ENCODE measurements around the gene FAM236D. TPM values are rescaled to one million over a fixed set of nuclear protein-coding genes. Genes with fewer than 3 reads are reported as not detected.
"Not testable (repeated sequence)": the region's sequence is repeated elsewhere in the genome, so short reads cannot be mapped to it uniquely, and the experiment has no call there.

Gene FAM236D
- polyA plus RNA-seq (2013, experiment 1 of 4): not detected
- polyA plus RNA-seq (2013, experiment 2 of 4): not detected
- polyA plus RNA-seq (2013, experiment 3 of 4): not detected
- polyA plus RNA-seq (2013, experiment 4 of 4): not detected

- H3K4me3 ChIP-seq (ENCODE audit: insufficient read depth, low read depth, low read length); H3K27me3 ChIP-seq (ENCODE audit: control insufficient read depth, insufficient read depth, low read length, poor library complexity, severe bottlenecking); H3K36me3 ChIP-seq (ENCODE audit: control insufficient read depth, insufficient read depth, low read length); H3K4me1 ChIP-seq (ENCODE audit: control insufficient read depth, insufficient read depth, low read length); H3K27ac ChIP-seq (ENCODE audit: insufficient read depth, low read depth, low read length, poor library complexity, severe bottlenecking); H3K9me3 ChIP-seq (ENCODE audit: control insufficient read depth, low read length): not testable (repeated sequence)
- WGBS, 2 experiments: no CpG with 5 or more reads among the region's 13 CpGs
Measured at GRCh38 chrX:72808110-72808509, at the start of gene FAM236D. Gene FAM236D, minus strand, starts transcription at chrX:72808210. Its CDS starts 100 bp downstream, at chrX:72808110.

DNA sequence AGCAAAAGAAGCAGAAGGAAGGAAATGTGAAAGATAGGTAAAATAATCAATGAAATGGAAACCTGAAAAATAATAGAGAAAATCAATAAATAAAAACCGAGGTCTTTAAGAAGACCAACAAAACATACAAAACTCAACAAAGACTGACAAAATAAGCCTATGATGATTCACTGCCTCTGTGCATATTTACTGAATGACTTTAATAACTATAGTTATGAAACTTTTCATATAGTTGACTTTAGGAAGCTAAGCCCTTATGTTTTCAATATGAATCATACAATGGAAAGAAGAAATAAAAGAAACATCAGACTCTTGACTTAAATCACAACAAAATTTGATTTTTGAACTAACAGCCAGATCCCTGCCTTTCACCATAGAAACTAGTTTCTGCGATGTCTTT lies 29.5 kb upstream of the FAM236D start:
- H3K9me3 ChIP-seq (ENCODE audit: control insufficient read depth, low read length); H3K4me1 ChIP-seq (ENCODE audit: control insufficient read depth, insufficient read depth, low read length); H3K36me3 ChIP-seq (ENCODE audit: control insufficient read depth, insufficient read depth, low read length); H3K27me3 ChIP-seq (ENCODE audit: control insufficient read depth, insufficient read depth, low read length, poor library complexity, severe bottlenecking); H3K4me3 ChIP-seq (ENCODE audit: insufficient read depth, low read depth, low read length); H3K27ac ChIP-seq (ENCODE audit: insufficient read depth, low read depth, low read length, poor library complexity, severe bottlenecking): not testable (repeated sequence)
- WGBS, 2 experiments: no CpG with 5 or more reads among the region's 2 CpGs

- WGBS, 2 experiments: no CpG with 5 or more reads among the region's 13 CpGs
- not testable (repeated sequence) for H3K4me1 ChIP-seq (ENCODE audit: control insufficient read depth, insufficient read depth, low read length); H3K9me3 ChIP-seq (ENCODE audit: control insufficient read depth, low read length); H3K27ac ChIP-seq (ENCODE audit: insufficient read depth, low read depth, low read length, poor library complexity, severe bottlenecking); H3K27me3 ChIP-seq (ENCODE audit: control insufficient read depth, insufficient read depth, low read length, poor library complexity, severe bottlenecking); H3K36me3 ChIP-seq (ENCODE audit: control insufficient read depth, insufficient read depth, low read length); H3K4me3 ChIP-seq (ENCODE audit: insufficient read depth, low read depth, low read length)
Measured at GRCh38 chrX:72830701-72831100, 22.7 kb upstream of the FAM236D start.

DNA sequence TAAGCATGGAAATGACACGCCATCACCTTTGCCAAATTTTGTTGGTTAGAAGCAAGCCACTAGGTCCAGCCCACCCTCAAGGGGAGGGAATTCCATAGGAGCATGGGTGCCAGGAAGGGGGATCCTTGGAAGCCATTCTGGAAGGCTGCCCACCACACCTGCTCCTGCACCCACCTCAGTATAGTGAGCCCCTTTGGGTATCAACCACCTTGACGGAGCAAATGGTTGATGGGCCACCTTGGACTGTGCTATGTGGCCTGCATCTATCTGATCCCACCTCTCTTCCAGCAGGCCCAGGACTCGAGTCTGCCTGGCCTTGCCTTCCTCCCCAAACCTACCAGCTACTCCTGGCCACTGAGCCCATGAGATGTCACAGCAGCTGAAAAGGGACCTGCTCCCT lies 17.6 kb downstream of the FAM236D start:
- H3K4me1 ChIP-seq (ENCODE audit: control insufficient read depth, insufficient read depth, low read length); H3K27ac ChIP-seq (ENCODE audit: insufficient read depth, low read depth, low read length, poor library complexity, severe bottlenecking); H3K4me3 ChIP-seq (ENCODE audit: insufficient read depth, low read depth, low read length); H3K36me3 ChIP-seq (ENCODE audit: control insufficient read depth, insufficient read depth, low read length); H3K9me3 ChIP-seq (ENCODE audit: control insufficient read depth, low read length); H3K27me3 ChIP-seq (ENCODE audit: control insufficient read depth, insufficient read depth, low read length, poor library complexity, severe bottlenecking): not testable (repeated sequence)
- no CpG with 5 or more reads among the region's 3 CpGs for WGBS, 2 experiments

DNA sequence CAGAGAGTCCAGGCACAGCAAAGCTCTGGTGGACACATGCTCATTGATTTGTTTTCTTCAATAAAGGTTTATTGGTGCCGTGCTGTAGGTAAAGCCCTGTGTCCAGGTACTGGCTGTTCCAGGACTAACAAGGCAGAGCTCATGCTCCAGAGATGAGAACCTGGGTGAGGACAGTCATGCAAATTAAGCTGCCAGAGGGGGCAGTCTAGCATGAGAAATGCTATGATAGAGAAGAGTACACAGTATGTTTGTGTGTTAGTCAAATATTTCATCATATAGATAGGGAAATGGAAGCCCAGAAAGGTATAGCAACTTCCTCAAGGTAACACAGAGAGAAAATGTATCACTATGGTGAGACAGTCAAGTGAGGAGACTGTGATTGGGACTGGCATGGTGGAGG lies 19.9 kb downstream of the FAM236D start:
- H3K4me3 ChIP-seq (ENCODE audit: insufficient read depth, low read depth, low read length); H3K27me3 ChIP-seq (ENCODE audit: control insufficient read depth, insufficient read depth, low read length, poor library complexity, severe bottlenecking); H3K27ac ChIP-seq (ENCODE audit: insufficient read depth, low read depth, low read length, poor library complexity, severe bottlenecking); H3K9me3 ChIP-seq (ENCODE audit: control insufficient read depth, low read length); H3K4me1 ChIP-seq (ENCODE audit: control insufficient read depth, insufficient read depth, low read length); H3K36me3 ChIP-seq (ENCODE audit: control insufficient read depth, insufficient read depth, low read length): not testable (repeated sequence)
- WGBS, 2 experiments: no CpG with 5 or more reads among the region's 1 CpG

GRCh38 chrX:72783964-72784363 lies 24.0 kb downstream of the FAM236D start:
- H3K4me3 ChIP-seq (ENCODE audit: insufficient read depth, low read depth, low read length); H3K9me3 ChIP-seq (ENCODE audit: control insufficient read depth, low read length); H3K36me3 ChIP-seq (ENCODE audit: control insufficient read depth, insufficient read depth, low read length); H3K27ac ChIP-seq (ENCODE audit: insufficient read depth, low read depth, low read length, poor library complexity, severe bottlenecking); H3K4me1 ChIP-seq (ENCODE audit: control insufficient read depth, insufficient read depth, low read length); H3K27me3 ChIP-seq (ENCODE audit: control insufficient read depth, insufficient read depth, low read length, poor library complexity, severe bottlenecking): not testable (repeated sequence)
- no CpG with 5 or more reads among the region's 6 CpGs for WGBS, 2 experiments

GRCh38 chrX:72783365-72783936 lies 24.6 kb downstream of the FAM236D start:
- H3K27me3 ChIP-seq (ENCODE audit: control insufficient read depth, insufficient read depth, low read length, poor library complexity, severe bottlenecking); H3K9me3 ChIP-seq (ENCODE audit: control insufficient read depth, low read length); H3K36me3 ChIP-seq (ENCODE audit: control insufficient read depth, insufficient read depth, low read length); H3K4me3 ChIP-seq (ENCODE audit: insufficient read depth, low read depth, low read length); H3K4me1 ChIP-seq (ENCODE audit: control insufficient read depth, insufficient read depth, low read length); H3K27ac ChIP-seq (ENCODE audit: insufficient read depth, low read depth, low read length, poor library complexity, severe bottlenecking): not testable (repeated sequence)
- WGBS, 2 experiments: no CpG with 5 or more reads among the region's 8 CpGs

GRCh38 chrX:72782560-72782959 lies 25.4 kb downstream of the FAM236D start, which contains the start of gene FAM236B:
Gene FAM236B, minus strand, starts transcription at chrX:72782660. Its CDS starts 100 bp downstream, at chrX:72782560.
- H3K36me3 ChIP-seq (ENCODE audit: control insufficient read depth, insufficient read depth, low read length); H3K4me3 ChIP-seq (ENCODE audit: insufficient read depth, low read depth, low read length); H3K4me1 ChIP-seq (ENCODE audit: control insufficient read depth, insufficient read depth, low read length); H3K9me3 ChIP-seq (ENCODE audit: control insufficient read depth, low read length); H3K27ac ChIP-seq (ENCODE audit: insufficient read depth, low read depth, low read length, poor library complexity, severe bottlenecking); H3K27me3 ChIP-seq (ENCODE audit: control insufficient read depth, insufficient read depth, low read length, poor library complexity, severe bottlenecking): not testable (repeated sequence)
- WGBS, 2 experiments: no CpG with 5 or more reads among the region's 15 CpGs

DNA sequence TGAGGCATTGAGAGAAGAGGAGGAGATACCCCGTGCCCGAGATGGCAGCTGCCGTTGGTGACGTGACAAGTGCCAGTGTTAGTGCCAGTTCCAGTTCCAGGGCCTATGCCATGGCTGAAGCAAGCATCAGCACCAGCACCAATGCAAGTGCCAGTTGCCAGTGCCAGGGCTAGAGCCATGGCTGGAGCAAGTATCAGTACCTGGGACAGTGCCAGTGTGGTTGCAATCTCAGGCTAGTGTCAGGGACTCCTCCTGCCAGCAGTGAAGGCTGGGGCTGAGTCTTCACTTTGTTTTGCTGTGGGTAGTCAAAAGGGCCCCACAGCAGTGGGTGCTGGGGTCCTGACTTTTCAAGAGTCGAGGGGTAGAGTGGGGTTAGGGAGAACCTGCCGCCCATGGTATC lies 29.9 kb downstream of the FAM236D start:
- not testable (repeated sequence) for H3K4me1 ChIP-seq (ENCODE audit: control insufficient read depth, insufficient read depth, low read length)
- WGBS, 2 experiments: no CpG with 5 or more reads among the region's 6 CpGs

GRCh38 chrX:72777467-72777790 lies 30.6 kb downstream of the FAM236D start:
- not testable (repeated sequence) for H3K4me1 ChIP-seq (ENCODE audit: control insufficient read depth, insufficient read depth, low read length); H3K9me3 ChIP-seq (ENCODE audit: control insufficient read depth, low read length); H3K36me3 ChIP-seq (ENCODE audit: control insufficient read depth, insufficient read depth, low read length); H3K27me3 ChIP-seq (ENCODE audit: control insufficient read depth, insufficient read depth, low read length, poor library complexity, severe bottlenecking); H3K4me3 ChIP-seq (ENCODE audit: insufficient read depth, low read depth, low read length); H3K27ac ChIP-seq (ENCODE audit: insufficient read depth, low read depth, low read length, poor library complexity, severe bottlenecking)
- no CpG with 5 or more reads among the region's 15 CpGs for WGBS, 2 experiments

More for the DNA sequence above, 29.9 kb downstream of the FAM236D start:
- H3K27ac ChIP-seq (ENCODE audit: insufficient read depth, low read depth, low read length, poor library complexity, severe bottlenecking); H3K4me3 ChIP-seq (ENCODE audit: insufficient read depth, low read depth, low read length); H3K27me3 ChIP-seq (ENCODE audit: control insufficient read depth, insufficient read depth, low read length, poor library complexity, severe bottlenecking); H3K9me3 ChIP-seq (ENCODE audit: control insufficient read depth, low read length); H3K36me3 ChIP-seq (ENCODE audit: control insufficient read depth, insufficient read depth, low read length): not testable (repeated sequence)
